HG03064 (cell line): Measurements from ENCODE around the gene PCDHGA1.
"Not testable (repeated sequence)": the region's sequence is repeated elsewhere in the genome, so short reads cannot be mapped to it uniquely, and the experiment has no call there.

Experiments used
- ATAC-seq: cut with Tn5 transposase; IDR thresholded peaks from one replicate; pipeline ENCODE4 v1.9.1; 2021; ENCODE audit warnings: low read depth; ENCODE audit not compliant: unreplicated experiment

The PCDHGA1 gene

DNA sequence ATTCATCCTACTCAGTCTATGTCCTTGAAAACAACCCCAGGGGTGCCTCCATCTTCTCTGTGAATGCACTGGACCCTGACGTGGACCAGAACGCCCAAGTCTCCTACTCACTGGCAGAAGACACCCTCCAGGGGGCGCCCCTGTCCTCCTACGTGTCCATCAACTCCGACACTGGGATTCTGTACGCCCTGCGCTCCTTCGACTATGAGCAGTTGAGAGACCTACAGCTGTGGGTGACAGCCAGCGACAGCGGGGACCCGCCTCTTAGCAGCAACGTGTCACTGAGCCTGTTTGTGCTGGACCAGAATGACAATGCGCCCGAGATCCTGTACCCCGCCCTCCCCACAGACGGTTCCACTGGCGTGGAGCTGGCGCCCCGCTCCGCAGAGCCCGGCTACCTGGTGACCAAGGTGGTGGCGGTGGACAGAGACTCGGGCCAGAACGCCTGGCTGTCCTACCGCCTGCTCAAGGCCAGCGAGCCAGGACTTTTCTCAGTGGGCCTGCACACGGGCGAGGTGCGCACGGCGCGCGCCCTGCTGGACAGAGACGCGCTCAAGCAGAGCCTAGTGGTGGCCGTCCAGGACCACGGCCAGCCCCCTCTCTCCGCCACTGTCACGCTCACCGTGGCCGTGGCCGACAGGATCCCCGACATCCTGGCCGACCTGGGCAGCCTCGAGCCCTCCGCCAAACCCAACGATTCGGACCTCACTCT lies 45.3 kb downstream of the PCDHGA1 start:
- ATAC-seq: not testable (repeated sequence)

DNA sequence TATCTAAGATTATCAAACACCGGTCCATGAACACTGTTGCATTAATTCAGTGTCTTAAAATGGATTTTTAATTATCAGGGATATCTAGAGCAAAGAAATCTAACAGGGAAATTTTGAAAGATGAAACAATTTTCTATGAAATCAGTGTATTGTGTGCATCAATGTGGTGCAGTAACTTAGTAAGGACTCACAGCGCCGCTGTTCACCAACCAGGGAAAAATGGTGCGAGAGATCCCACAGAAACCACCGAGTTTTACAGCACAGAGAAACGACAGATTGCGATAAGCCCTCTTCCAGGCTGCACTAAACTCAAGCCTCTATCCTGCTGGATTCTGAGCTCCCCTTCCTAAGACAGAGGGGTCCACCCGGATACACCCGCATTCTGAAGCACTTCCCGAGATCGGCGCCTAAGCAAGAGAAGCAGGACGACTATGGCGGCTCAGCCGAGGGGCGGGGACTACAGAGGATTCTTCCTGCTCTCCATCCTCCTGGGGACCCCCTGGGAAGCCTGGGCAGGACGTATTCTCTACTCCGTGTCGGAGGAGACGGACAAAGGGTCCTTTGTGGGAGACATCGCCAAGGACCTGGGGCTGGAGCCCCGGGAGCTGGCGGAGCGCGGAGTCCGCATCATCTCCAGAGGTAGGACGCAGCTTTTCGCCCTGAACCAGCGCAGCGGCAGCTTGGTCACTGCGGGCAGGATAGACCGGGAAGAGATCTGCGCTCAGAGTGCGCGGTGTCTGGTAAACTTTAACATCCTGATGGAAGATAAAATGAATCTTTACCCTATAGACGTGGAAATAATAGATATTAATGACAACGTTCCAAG lies 52.4 kb downstream of the PCDHGA1 start, which contains the start of gene PCDHGA7:
Gene PCDHGA7, plus strand, starts transcription at position 274 of the 826 bp plus-strand sequence. Its CDS starts 158 bp downstream, at position 432.
- no peak for ATAC-seq

DNA sequence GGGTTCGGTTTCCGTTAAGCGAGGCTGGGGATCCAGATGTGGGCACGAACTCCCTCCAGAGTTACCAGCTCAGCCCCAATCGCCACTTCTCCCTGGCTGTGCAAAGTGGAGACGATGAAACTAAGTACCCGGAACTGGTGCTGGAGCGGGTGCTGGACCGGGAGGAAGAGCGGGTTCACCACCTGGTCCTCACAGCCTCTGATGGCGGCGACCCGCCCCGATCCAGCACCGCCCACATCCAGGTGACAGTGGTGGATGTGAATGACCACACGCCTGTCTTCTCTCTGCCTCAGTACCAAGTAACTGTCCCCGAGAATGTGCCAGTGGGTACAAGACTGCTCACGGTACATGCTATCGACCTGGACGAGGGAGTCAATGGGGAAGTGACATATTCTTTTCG lies 53.0 kb downstream of the PCDHGA1 start:
- no peak for ATAC-seq

DNA sequence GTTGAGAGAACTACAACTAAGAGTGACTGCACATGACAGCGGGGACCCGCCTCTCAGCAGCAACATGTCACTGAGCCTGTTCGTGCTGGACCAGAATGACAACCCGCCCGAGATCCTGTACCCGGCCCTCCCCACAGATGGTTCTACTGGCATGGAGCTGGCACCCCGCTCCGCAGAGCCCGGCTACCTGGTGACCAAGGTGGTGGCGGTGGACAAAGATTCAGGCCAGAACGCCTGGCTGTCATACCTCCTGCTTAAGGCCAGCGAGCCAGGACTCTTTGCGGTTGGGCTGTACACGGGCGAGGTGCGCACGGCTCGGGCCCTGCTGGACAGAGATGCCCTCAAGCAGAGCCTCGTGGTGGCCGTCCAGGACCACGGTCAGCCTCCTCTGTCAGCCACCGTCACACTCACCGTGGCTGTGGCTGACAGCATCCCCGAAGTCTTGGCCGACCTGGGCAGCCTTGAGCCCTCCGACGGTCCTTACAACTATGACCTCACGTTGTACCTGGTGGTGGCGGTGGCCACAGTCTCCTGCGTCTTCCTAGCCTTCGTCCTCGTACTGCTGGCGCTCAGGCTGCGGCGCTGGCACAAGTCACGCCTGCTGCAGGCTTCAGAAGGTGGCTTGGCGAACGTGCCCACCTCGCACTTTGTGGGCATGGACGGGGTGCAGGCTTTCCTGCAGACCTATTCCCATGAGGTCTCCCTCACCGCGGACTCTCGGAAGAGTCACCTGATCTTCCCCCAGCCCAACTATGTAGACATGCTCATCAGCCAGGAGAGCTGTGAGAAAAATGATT lies 54.4 kb downstream of the PCDHGA1 start:
- no peak for ATAC-seq

DNA sequence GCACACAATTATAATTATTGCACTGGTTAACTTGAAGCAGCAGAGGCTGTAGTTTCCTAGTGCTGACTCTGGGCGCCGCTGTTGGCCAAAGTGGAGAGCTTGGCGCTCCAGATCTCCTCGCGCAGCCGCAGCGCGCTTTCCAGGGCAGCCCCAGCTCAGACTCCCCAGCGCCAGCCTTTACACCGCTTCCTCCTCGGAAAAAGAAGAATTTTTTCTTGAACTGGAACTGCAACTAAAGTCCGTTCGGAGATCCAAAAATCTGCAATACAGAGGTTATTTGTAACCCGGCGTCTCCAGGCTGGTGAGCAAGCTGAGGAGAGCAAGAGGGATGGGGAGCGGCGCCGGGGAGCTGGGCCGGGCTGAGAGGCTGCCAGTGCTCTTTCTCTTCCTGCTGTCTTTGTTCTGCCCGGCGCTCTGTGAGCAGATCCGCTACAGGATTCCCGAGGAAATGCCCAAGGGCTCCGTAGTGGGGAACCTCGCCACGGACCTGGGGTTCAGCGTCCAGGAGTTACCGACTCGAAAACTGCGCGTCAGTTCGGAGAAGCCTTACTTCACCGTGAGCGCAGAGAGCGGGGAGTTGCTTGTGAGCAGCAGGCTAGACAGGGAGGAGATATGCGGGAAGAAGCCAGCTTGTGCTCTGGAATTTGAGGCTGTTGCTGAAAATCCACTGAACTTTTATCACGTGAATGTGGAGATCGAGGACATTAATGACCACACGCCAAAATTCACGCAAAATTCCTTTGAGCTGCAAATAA lies 57.4 kb downstream of the PCDHGA1 start, which contains the start of gene PCDHGB4:
Gene PCDHGB4, plus strand, starts transcription at position 142 of the 755 bp plus-strand sequence. Its CDS starts 187 bp downstream, at position 329.
- ATAC-seq: peak; percentile 87

DNA sequence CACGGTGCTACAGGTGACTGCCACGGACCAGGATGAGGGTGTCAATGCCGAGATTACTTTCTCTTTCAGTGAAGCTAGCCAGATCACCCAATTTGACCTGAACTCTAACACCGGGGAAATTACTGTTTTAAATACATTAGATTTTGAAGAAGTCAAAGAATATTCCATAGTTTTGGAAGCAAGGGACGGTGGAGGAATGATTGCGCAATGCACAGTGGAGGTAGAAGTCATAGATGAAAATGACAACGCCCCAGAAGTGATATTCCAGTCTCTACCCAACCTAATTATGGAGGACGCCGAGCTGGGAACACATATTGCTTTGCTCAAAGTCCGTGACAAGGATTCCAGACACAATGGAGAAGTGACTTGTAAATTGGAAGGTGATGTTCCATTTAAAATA lies 58.3 kb downstream of the PCDHGA1 start:
- no peak for ATAC-seq

DNA sequence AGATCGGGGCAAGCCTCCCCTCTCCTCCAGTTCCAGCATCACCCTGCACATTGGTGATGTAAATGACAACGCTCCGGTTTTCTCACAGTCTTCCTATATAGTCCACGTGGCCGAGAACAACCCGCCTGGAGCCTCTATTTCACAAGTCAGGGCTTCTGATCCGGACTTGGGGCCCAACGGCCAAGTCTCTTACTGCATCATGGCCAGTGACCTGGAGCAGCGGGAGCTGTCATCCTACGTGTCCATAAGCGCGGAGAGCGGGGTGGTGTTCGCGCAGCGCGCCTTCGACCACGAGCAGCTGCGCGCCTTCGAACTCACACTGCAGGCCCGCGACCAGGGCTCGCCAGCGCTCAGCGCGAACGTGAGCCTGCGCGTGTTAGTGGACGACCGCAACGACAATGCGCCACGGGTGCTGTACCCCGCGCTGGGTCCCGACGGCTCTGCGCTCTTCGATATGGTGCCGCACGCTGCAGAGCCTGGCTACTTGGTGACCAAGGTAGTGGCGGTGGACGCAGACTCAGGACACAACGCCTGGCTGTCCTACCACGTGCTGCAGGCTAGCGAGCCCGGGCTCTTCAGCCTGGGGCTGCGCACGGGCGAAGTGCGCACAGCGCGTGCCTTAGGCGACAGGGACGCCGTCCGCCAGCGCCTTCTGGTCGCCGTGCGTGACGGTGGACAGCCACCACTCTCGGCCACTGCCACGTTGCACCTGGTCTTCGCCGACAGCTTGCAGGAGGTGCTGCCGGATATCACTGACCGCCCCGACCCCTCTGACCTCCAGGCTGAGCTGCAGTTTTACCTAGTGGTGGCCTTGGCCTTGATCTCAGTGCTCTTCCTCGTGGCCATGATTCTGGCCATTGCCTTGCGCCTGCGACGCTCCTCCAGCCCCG lies 59.1 kb downstream of the PCDHGA1 start:
- ATAC-seq: no peak

DNA sequence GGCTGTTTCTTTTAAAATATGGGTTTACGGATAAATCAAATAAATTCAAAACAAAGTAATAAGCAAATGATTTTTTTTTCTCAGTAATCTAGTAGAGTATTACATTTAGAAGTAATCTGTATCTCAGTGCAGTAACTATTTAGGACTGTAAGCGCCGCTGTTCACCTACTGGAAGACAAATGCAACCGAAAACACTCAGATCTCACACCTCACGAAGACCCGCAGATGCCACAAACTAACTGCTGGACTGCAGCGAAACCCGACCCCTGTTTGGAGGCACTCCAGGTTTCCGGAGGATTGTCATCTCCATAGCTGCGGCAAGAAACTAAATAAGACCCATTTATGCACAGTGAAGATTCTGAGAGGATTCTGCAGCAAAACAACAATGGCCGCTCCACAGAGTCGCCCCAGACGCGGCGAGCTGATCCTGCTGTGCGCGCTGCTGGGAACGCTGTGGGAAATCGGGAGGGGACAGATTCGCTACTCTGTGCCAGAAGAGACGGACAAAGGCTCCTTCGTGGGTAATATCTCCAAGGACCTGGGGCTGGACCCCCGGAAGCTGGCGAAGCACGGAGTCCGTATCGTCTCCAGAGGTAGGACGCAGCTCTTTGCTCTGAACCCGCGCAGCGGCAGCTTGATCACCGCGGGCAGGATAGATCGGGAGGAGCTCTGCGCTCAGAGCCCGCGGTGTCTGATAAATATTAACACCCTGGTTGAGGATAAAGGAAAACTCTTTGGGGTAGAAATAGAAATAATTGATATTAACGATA lies 62.3 kb downstream of the PCDHGA1 start, which contains the start of gene PCDHGA8:
Gene PCDHGA8, plus strand, starts transcription at position 205 of the 770 bp plus-strand sequence. Its CDS starts 181 bp downstream, at position 386.
- no peak for ATAC-seq

DNA sequence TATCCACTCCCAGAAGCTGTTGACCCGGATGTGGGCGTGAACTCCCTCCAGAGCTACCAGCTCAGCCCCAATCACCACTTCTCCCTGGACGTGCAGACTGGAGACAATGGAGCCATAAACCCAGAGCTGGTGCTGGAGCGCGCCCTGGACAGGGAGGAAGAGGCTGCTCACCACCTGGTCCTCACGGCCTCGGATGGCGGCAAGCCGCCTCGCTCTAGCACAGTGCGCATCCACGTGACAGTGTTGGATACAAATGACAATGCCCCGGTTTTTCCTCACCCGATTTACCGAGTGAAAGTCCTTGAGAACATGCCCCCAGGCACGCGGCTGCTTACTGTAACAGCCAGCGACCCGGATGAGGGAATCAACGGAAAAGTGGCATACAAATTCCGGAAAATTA lies 63.0 kb downstream of the PCDHGA1 start:
- no peak for ATAC-seq

DNA sequence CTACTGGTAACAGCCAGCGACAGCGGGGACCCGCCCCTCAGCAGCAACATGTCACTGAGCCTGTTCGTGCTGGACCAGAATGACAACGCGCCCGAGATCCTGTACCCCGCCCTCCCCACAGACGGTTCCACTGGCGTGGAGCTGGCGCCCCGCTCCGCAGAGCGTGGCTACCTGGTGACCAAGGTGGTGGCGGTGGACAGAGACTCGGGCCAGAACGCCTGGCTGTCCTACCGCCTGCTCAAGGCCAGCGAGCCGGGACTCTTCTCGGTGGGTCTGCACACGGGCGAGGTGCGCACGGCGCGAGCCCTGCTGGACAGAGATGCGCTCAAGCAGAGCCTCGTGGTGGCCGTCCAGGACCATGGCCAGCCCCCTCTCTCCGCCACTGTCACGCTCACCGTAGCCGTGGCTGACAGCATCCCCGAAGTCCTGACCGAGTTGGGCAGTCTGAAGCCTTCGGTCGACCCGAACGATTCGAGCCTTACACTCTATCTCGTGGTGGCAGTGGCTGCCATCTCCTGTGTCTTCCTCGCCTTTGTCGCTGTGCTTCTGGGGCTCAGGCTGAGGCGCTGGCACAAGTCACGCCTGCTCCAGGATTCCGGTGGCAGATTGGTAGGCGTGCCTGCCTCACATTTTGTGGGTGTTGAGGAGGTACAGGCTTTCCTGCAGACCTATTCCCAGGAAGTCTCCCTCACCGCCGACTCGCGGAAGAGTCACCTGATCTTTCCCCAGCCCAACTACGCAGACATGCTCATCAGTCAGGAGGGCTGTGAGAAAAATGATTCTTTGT lies 64.3 kb downstream of the PCDHGA1 start:
- ATAC-seq: not testable (repeated sequence)

DNA sequence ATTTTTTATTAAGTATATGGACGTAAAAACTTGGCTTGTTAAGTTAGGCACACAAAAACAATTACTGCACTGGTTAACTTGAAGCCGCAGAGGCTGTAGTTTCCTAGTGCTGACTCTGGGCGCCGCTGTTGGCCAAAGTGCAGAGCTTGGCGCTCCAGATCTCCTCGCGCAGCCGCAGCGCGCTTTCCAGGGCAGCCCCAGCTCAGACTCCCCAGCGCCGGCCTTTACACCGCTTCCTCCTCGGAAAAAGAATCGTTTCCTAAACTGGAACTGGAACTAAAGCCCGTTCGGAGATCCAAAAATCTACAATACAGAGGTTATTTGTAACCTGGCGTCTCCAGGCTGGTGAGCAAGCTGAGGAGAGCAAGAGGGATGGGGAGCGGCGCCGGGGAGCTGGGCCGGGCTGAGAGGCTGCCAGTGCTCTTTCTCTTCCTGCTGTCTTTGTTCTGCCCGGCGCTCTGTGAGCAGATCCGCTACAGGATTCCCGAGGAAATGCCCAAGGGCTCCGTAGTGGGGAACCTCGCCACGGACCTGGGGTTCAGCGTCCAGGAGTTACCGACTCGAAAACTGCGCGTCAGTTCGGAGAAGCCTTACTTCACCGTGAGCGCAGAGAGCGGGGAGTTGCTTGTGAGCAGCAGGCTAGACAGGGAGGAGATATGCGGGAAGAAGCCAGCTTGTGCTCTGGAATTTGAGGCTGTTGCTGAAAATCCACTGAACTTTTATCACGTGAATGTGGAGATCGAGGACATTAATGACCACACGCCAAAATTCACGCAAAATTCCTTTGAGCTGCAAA lies 67.6 kb downstream of the PCDHGA1 start, which contains the start of gene PCDHGB5:
Gene PCDHGB5, plus strand, starts transcription at position 192 of the 796 bp plus-strand sequence. Its CDS starts 181 bp downstream, at position 373.
- ATAC-seq: peak; percentile 98

DNA sequence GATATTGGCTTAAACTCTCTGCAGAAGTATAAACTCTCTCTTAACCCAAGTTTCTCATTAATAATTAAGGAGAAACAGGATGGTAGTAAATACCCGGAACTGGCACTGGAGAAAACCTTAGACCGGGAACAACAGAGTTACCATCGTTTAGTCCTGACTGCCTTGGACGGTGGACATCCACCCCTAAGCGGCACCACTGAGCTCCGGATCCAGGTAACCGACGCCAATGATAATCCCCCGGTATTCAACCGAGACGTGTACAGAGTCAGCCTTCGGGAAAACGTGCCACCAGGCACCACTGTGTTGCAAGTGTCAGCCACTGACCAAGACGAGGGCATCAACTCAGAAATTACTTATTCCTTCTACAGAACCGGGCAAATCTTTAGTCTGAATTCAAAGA lies 68.3 kb downstream of the PCDHGA1 start:
- ATAC-seq: no peak

DNA sequence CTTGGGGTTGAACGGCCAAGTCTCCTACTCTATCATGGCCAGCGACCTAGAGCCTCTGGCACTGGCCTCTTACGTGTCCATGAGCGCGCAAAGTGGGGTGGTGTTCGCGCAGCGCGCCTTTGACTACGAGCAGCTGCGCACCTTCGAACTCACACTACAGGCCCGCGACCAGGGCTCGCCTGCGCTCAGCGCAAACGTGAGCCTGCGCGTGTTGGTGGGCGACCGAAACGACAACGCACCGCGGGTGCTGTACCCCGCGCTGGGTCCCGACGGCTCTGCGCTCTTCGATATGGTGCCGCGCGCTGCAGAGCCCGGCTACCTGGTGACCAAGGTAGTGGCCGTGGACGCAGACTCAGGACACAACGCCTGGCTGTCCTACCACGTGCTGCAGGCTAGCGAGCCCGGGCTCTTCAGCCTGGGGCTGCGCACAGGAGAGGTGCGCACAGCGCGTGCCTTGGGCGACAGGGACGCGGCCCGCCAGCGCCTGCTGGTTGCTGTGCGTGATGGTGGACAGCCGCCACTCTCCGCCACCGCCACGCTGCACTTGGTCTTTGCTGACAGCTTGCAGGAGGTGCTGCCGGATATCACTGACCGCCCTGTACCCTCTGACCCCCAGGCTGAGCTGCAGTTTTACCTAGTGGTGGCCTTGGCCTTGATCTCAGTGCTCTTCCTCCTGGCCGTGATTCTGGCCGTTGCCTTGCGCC lies 69.4 kb downstream of the PCDHGA1 start:
- no peak for ATAC-seq

DNA sequence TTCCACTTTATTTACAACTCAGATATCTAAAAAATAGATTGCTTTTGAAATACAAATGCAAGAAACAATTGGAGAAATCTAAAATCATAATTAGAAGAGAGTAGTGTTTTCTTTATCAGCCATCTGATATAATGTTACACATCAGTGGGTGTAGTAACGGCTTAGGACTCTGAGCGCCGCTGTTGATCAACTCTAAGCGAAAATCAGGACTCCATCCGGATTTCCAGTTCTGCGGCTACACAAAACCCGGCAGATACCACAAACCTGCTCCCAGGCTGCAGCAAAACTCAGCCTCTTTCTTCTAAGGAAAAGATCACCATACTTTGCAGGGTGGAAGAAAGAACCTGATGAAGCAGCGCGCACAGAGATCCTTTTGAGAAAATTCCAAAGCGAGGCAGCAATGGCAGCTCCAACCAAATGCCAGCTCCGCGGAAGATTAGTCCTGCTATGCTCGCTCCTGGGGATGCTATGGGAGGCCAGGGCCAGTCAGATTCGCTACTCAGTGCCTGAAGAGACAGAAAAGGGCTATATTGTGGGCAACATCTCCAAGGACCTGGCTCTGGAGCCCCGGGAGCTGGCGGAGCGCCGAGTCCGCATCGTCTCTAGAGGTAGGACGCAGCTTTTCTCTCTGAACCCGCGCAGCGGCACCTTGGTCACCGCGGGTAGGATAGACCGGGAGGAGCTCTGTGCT lies 72.4 kb downstream of the PCDHGA1 start, which contains the start of gene PCDHGA9:
Gene PCDHGA9, plus strand, starts transcription at position 226 of the 691 bp plus-strand sequence. Its CDS starts 175 bp downstream, at position 401.
- no peak for ATAC-seq

DNA sequence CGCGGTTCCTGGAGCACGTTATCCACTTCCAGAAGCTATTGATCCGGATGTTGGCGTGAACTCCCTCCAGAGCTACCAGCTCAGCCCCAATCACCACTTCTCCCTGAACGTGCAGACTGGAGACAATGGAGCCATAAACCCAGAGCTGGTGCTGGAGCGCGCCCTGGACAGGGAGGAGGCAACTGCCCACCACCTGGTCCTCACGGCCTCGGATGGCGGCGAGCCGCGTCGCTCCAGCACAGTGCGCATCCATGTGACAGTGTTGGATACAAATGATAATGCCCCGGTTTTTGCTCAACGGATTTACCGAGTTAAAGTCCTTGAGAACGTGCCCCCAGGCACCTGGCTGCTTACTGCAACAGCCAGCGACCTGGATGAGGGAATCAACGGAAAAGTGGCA lies 73.1 kb downstream of the PCDHGA1 start:
- ATAC-seq: no peak
